ENCODE measurements around the gene ZNF628. TPM values are rescaled to one million over a fixed set of nuclear protein-coding genes. Genes with fewer than 3 reads are reported as not detected.

Gene ZNF628
- total and polyA plus RNA-seq, 2 of the 4 experiments (the other 2 are of a cell fraction), result 0.18 to 1.9 TPM

- Histone ChIP-seq H2AK5ac (ENCODE audit: low read depth, low read length) (peak overlapping the region; percentile 32), H3K27ac (ENCODE audit: insufficient read depth, low read length) (no peak overlapping the region), H3K9me1 (ENCODE audit: insufficient read depth, low read length) (peaks cover 3% of the 10 kb centered on the region), H3K27me3 (ENCODE audit: control insufficient read depth, insufficient read depth, low read length) (no peaks in the 10 kb centered on the region), H3K9ac (ENCODE audit: low read depth, low read length) (no peak overlapping the region), H3K23ac (ENCODE audit: low read depth, low read length) (no peak overlapping the region), H4K5ac (ENCODE audit: low read depth, low read length) (no peak overlapping the region), H3K56ac (ENCODE audit: extremely low read depth, insufficient read depth, low read length) (no peak overlapping the region), H2BK15ac (ENCODE audit: low read depth, low read length) (no peak overlapping the region; the same call in 2 of the 3 replicates), H3K9me3 (ENCODE audit: control insufficient read depth, insufficient read depth, low read length) (no peaks in the 10 kb centered on the region), H3K36me3 (ENCODE audit: control insufficient read depth, insufficient read depth, low read length) (0 out of 2 replicates have a peak, but pooled peaks cover 2% of the 10 kb centered on the region), H3K4me3 (ENCODE audit: insufficient read depth, low read depth, low read length) (no peak overlapping the region), H3K18ac (ENCODE audit: low read depth, low read length) (no peak overlapping the region), H3K4me2 (ENCODE audit: low read depth, low read length) (no peak overlapping the region), H3K14ac (replicated peaks; ENCODE audit: low read depth, low read length) (no peak overlapping the region), H4K8ac (ENCODE audit: low read depth in 2 of 2, low read length in 2 of 2) (no peak overlapping the region), H4K20me1 (ENCODE audit: insufficient read depth, low read length) (0 out of 2 replicates have a peak, but pooled peaks cover 4% of the 10 kb centered on the region), H3K4me1 (ENCODE audit: control insufficient read depth, insufficient read depth, low read length) (peaks cover 35% of the 10 kb centered on the region), H2AK9ac (replicated peaks; ENCODE audit: low read depth, low read length, poor library complexity) (peak overlapping the region; percentile 61), H3K79me1 (ENCODE audit: low read depth in 1 of 2, low read length in 2 of 2) (peaks cover 0 to 25% of the 10 kb centered on the region in 2 experiments), H2BK120ac (ENCODE audit: low read depth, low read length) (no peak overlapping the region), H2BK20ac (ENCODE audit: low read depth, low read length) (no peak overlapping the region), H3K4ac (ENCODE audit: low read depth, low read length) (peak overlapping the region; percentile 35; the same call in 1 of the 2 replicates), H2AFZ (replicated peaks; ENCODE audit: low read length, poor library complexity) (no peak overlapping the region), H2BK5ac (ENCODE audit: low read depth, low read length, poor library complexity, severe bottlenecking) (no peak overlapping the region), H4K91ac (ENCODE audit: insufficient read depth, low read depth, low read length) (no peak overlapping the region)
- ATAC-seq (ENCODE audit: low read depth), result no peak
- no TSS peak for BruUV-seq (replicated peaks)
- in situ Hi-C loops (cut with MboI; ENCODE audit: low sequenced_read_pairs), result loop anchor here (25.0 kb wide), 1 partner anchor 1029 kb away; the partner anchor contains the start of genes CDC42EP5 and LENG9
- DNase-seq, result no peak
- TF ChIP-seq RCOR1 (IDR thresholded peaks at IDR 0.05; ENCODE audit: insufficient replicate concordance, low read length) (no peak), USF2 (IDR thresholded peaks at IDR 0.05; ENCODE audit: low read depth, low read length) (no peak), MAFK (IDR thresholded peaks at IDR 0.05; ENCODE audit: low read depth, low read length) (no peak), POLR2A (IDR thresholded peaks at IDR 0.05; ENCODE audit: low read depth, low read length) (no peak), MXI1 (IDR thresholded peaks at IDR 0.05; ENCODE audit: borderline replicate concordance, low read depth, low read length) (no peak), RAD21 (IDR thresholded peaks at IDR 0.05; ENCODE audit: low read length) (no peak), CEBPB (IDR thresholded peaks at IDR 0.05; ENCODE audit: low read depth, low read length) (no peak), FOS (IDR thresholded peaks at IDR 0.05; ENCODE audit: low read depth, low read length) (no peak), ELK1 (IDR thresholded peaks at IDR 0.05; ENCODE audit: borderline replicate concordance, low read depth, low read length) (no peak), MAZ (IDR thresholded peaks at IDR 0.05; ENCODE audit: borderline replicate concordance, low read depth, low read length) (no peak)
- POLR2A ChIA-PET (ENCODE audit: unreplicated experiment), result interaction anchor here (0.5 kb wide), 1 partner anchor 132 kb away, joined by 10 read pairs; the partner anchor contains the start of gene ZNF784
- dilution Hi-C loops (cut with HindIII; ENCODE audit: low sequenced_read_pairs, unreplicated experiment), result no loop called here
- 20 to 100% methylated on average over 1 of the region's 24 CpGs for WGBS, 2 experiments (ENCODE audit: extremely low coverage in 2 of 2, insufficient read length in 1 of 2)
- intact Hi-C loops (cut with micrococcal nuclease), result no loop called here
- CTCF ChIA-PET, result interaction anchor here (1.0 to 3.1 kb wide), 2 partner anchors 12 kb away, joined by 3 to 16 read pairs; no protein-coding TSS in a partner anchor
Measured at GRCh38 chr19:55491546-55492360, 15.3 kb downstream of the ZNF628 start.
